Gastroesophageal sphincter (tissue), 4 donors: ENCODE data around the gene PKIB. TPM values are rescaled to one million over a fixed set of nuclear protein-coding genes. Genes with fewer than 3 reads are reported as not detected.

ENCODE experiments used
- ATAC-seq: fragments of 150-250 bp; one replicate; pipeline ENCODE4 v1.9.1; 2016; ENCODE audit warnings: mild to moderate bottlenecking, moderate library complexity
- H3K27ac ChIP-seq, 4 donors: fragments of 200-600 bp; sonication (generic) in 3 of 4; 1 replicate in 3 of 4; 2 replicates in 1 of 4; pipeline ENCODE4 v1.5.1; 2016 to 2019
- H3K27me3 ChIP-seq: fragments of 200-600 bp; sonication (generic); one replicate; pipeline ENCODE4 v1.5.1; 2019
- H3K36me3 ChIP-seq, 2 donors: fragments of 200-600 bp; sonication (generic); one replicate each; pipeline ENCODE4 v1.5.1; 2019; ENCODE audit warnings: control low read depth in 1 of 2
- H3K4me1 ChIP-seq, 3 donors: fragments of 200-600 bp; sonication (generic); 1 replicate in 2 of 3; 2 replicates in 1 of 3; pipeline ENCODE4 v1.5.1; 2016 to 2019; ENCODE audit warnings: control low read depth in 2 of 3
- H3K4me3 ChIP-seq, 2 donors: fragments of 200-600 bp; sonication (generic); one replicate each; pipeline ENCODE4 v1.5.1; 2019; ENCODE audit warnings: mild to moderate bottlenecking in 1 of 2, moderate library complexity in 1 of 2
- H3K9me3 ChIP-seq, 3 donors: fragments of 200-600 bp; sonication (generic); one replicate each; pipeline ENCODE4 v1.5.1; 2017 to 2019; ENCODE audit warnings: control low read depth in 2 of 3
- EP300 ChIP-seq: sonication (generic); formaldehyde crosslinking; IDR thresholded peaks from one replicate; pipeline ENCODE4 v1.6.1; 2017; ENCODE audit warnings: antibody characterized with exemption, mild to moderate bottlenecking
- POLR2A ChIP-seq, 2 donors: fragments of 450-650 bp; IDR thresholded peaks; one replicate each; pipeline ENCODE4 v1.6.1; 2017; ENCODE audit warnings: antibody characterized with exemption in 2 of 2, mild to moderate bottlenecking in 2 of 2, moderate library complexity in 1 of 2
- POLR2AphosphoS5 ChIP-seq: sonication (generic); formaldehyde crosslinking; IDR thresholded peaks from one replicate; pipeline ENCODE4 v1.6.1; 2017; ENCODE audit warnings: antibody characterized with exemption
- WGBS, 2 donors: methylation state at CpG; one replicate each; pipeline ENCODE4 v1.1.5; 2018; ENCODE audit warnings: low coverage in 1 of 2; 5-methylcytosine and 5-hydroxymethylcytosine counted together
- small RNA-seq, 4 donors: library from RNA; depleted of rRNA; stranded (forward); fragments of <200 nt; gene quantifications; one replicate each; pipeline ENCODE3, GENCODE V24; 2016
- total RNA-seq, 4 donors: library from RNA; depleted of rRNA; stranded (reverse); fragments of >200 nt; gene quantifications; one replicate each; pipeline ENCODE4 v1.1.0, GENCODE V29; 2016
- TF ChIP-seq, protein P1 (sequence below), 4 experiments: fragments of 200-600 bp in 2 of 4; fragments of 450-650 bp in 2 of 4; sonication (generic) in 1 of 4; IDR thresholded peaks; one replicate each; pipeline ENCODE4 v1.5.1; 2017 to 2019; ENCODE audit warnings: antibody characterized with exemption in 4 of 4, mild to moderate bottlenecking in 2 of 4, moderate library complexity in 2 of 4

Gene PKIB
- total RNA-seq, 4 donors from 2014 or later: 0.67 to 1.1 TPM; not detected in 2

DNA sequence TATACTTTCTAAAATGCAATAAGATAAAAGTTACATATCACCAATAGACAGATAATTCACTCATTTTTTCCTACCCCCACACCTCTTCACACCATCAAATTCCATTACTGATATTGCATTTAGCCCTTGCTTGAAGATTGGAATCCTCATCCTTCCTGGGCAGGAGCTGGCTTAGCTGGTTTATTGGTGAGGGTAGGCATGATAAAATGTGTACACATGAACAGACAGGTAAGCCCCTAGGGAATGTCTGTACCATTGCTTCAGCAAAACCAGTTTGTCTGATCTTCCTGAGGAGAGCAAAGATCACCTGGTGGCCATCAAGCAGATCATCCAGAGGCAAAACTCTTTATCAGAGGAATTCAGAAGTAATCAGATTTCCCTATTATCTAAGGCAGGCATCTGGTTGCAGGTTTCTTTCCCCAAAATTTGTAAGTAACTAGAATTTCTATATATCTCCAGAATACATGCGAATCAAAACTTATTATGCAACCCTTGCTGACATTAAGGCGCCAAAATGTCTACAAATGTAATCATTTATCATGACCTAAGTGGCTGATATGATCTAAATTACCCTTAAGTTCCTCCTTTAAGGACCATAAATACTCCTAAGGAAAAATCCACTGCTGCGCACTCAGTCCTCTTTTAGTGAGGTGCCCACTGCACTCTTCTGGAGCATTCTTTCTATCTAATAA lies 162.7 kb downstream of the PKIB start:
- no peak for ATAC-seq
- no peak overlapping the region for H3K27ac ChIP-seq
- no peaks in the 10 kb centered on the region for H3K4me1 ChIP-seq
- no peaks in the 10 kb centered on the region for H3K36me3 ChIP-seq
- H3K9me3 ChIP-seq: no peaks in the 10 kb centered on the region
- no peak for TF ChIP-seq POLR2A (IDR thresholded peaks at IDR 0.05)
- TF ChIP-seq, protein P1, sequence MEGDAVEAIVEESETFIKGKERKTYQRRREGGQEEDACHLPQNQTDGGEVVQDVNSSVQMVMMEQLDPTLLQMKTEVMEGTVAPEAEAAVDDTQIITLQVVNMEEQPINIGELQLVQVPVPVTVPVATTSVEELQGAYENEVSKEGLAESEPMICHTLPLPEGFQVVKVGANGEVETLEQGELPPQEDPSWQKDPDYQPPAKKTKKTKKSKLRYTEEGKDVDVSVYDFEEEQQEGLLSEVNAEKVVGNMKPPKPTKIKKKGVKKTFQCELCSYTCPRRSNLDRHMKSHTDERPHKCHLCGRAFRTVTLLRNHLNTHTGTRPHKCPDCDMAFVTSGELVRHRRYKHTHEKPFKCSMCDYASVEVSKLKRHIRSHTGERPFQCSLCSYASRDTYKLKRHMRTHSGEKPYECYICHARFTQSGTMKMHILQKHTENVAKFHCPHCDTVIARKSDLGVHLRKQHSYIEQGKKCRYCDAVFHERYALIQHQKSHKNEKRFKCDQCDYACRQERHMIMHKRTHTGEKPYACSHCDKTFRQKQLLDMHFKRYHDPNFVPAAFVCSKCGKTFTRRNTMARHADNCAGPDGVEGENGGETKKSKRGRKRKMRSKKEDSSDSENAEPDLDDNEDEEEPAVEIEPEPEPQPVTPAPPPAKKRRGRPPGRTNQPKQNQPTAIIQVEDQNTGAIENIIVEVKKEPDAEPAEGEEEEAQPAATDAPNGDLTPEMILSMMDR (IDR thresholded peaks at IDR 0.05): no peak
- TF ChIP-seq POLR2AphosphoS5: no peak
- TF ChIP-seq EP300: no peak
- peaks cover 7% of the 10 kb centered on the region for H3K27me3 ChIP-seq
- WGBS, 2 donors: 91 to 95% methylated on average over 3 of the region's 3 CpGs
- H3K4me3 ChIP-seq: no peak overlapping the region

Small RNAs within 50 kb of the gene (small RNA-seq; reads per million reads assigned to genes)
- 0 reads per million in 4 donors for gene RN7SL564P

Other genes starting within 250 kb of the PKIB start
- 10 to 100 TPM; 21.1 to 37.1 (median 30.7) TPM for gene HSF2, start 210.8 kb upstream of the PKIB start, total RNA-seq
- gene SERINC1, start 138.6 kb upstream of the PKIB start, total RNA-seq: 100 to 1,000 TPM; 260 to 432 (median 345) TPM
- gene FABP7, start 169.3 kb downstream of the PKIB start, total RNA-seq: under 1 TPM in 1 of 4 donors, not detected in 3; 0.15 TPM
- 10 to 100 TPM in 1 of 4 donors, 1 to 10 TPM in 3; 6.5 to 11.5 (median 8.0) TPM for gene SMPDL3A, start 178.9 kb downstream of the PKIB start, total RNA-seq